HepG2 (cell line): ENCODE data around the gene LUC7L. TPM values are rescaled to one million over a fixed set of nuclear protein-coding genes. Genes with fewer than 3 reads are reported as not detected.

Source experiments
- KMT2B ChIP-seq: IDR thresholded peaks from 2 replicates; pipeline ENCODE4 v1.6.1; 2016; ENCODE audit warnings: missing genetic modification reagents, missing compliant biosample characterization
- MIER2 ChIP-seq: IDR thresholded peaks from 2 replicates; pipeline ENCODE4 v1.6.1; 2016; ENCODE audit warnings: missing biosample characterization, missing genetic modification reagents
- NONO ChIP-seq, 2 experiments: fragments of 450-650 bp in 1 of 2; sonication (generic) in 1 of 2; formaldehyde crosslinking in 1 of 2; IDR thresholded peaks in 1 of 2; conservative IDR thresholded peaks in 1 of 2; 2 replicates each; pipeline versions ENCODE4 v1.6.1 to v1.8.0; 2017 to 2022; ENCODE audit warnings: mild to moderate bottlenecking in 1 of 2, missing genetic modification reagents in 1 of 2, moderate library complexity in 1 of 2
- RFXANK ChIP-seq: IDR thresholded peaks from 2 replicates; pipeline ENCODE4 v1.6.1; 2016
- SP2 ChIP-seq: sonication (generic); formaldehyde crosslinking; IDR thresholded peaks from 2 replicates; pipeline ENCODE4 v1.5.1; 2020; ENCODE audit warnings: mild to moderate bottlenecking, missing genetic modification reagents
- ZBTB43 ChIP-seq: sonication (generic); formaldehyde crosslinking; conservative IDR thresholded peaks from 2 replicates; pipeline ENCODE4 v1.4.0; 2020; ENCODE audit warnings: missing genetic modification reagents
- ZNF142 ChIP-seq: sonication (generic); formaldehyde crosslinking; IDR thresholded peaks from 2 replicates; pipeline ENCODE4 v1.4.0; 2020; ENCODE audit warnings: missing genetic modification reagents
- ZNF784 ChIP-seq: sonication (generic); formaldehyde crosslinking; IDR thresholded peaks from 2 replicates; pipeline ENCODE4 v1.5.1; 2020; ENCODE audit warnings: missing genetic modification reagents, mild to moderate bottlenecking, borderline replicate concordance
- ZNF816 ChIP-seq: sonication (generic); formaldehyde crosslinking; IDR thresholded peaks from 2 replicates; pipeline ENCODE4 v1.8.0; 2022; ENCODE audit warnings: missing genetic modification reagents, mild to moderate bottlenecking, borderline replicate concordance
- ZNF879 ChIP-seq: sonication (generic); formaldehyde crosslinking; IDR thresholded peaks from 2 replicates; pipeline ENCODE4 v1.8.1; 2023; ENCODE audit warnings: missing genetic modification reagents
- polyA plus RNA-seq, 8 experiments: library from polyadenylated mRNA; depleted of rRNA in 3 of 8; stranded (reverse) in 7 of 8; unstranded in 1 of 8; fragments of >200 nt; fragmentation: Illumina TruSeq in 4 of 8; extraction: Trizol in 4 of 8; gene quantifications; 2 replicates each; pipeline versions ENCODE4 v1.2.1 to v1.2.3, GENCODE V29; 2011 to 2016; ENCODE audit warnings: low read depth in 4 of 8, missing spikeins in 1 of 8, mixed read lengths in 1 of 8; ENCODE audit not compliant: insufficient read depth in 1 of 8
- total RNA-seq, 5 experiments: library from RNA; depleted of rRNA; stranded (reverse); fragments of >200 nt; fragmentation: Illumina TruSeq; extraction: Trizol; gene quantifications; 2 replicates each; pipeline ENCODE4 v1.2.3, GENCODE V29; 2016; ENCODE audit warnings: low read depth in 1 of 5

LUC7L gene
- total and polyA plus RNA-seq, 2 of the 13 experiments (the other 11 are each of a cell fraction or from before 2014, with no cell fraction given), result 48.7 to 56.9 TPM

DNA sequence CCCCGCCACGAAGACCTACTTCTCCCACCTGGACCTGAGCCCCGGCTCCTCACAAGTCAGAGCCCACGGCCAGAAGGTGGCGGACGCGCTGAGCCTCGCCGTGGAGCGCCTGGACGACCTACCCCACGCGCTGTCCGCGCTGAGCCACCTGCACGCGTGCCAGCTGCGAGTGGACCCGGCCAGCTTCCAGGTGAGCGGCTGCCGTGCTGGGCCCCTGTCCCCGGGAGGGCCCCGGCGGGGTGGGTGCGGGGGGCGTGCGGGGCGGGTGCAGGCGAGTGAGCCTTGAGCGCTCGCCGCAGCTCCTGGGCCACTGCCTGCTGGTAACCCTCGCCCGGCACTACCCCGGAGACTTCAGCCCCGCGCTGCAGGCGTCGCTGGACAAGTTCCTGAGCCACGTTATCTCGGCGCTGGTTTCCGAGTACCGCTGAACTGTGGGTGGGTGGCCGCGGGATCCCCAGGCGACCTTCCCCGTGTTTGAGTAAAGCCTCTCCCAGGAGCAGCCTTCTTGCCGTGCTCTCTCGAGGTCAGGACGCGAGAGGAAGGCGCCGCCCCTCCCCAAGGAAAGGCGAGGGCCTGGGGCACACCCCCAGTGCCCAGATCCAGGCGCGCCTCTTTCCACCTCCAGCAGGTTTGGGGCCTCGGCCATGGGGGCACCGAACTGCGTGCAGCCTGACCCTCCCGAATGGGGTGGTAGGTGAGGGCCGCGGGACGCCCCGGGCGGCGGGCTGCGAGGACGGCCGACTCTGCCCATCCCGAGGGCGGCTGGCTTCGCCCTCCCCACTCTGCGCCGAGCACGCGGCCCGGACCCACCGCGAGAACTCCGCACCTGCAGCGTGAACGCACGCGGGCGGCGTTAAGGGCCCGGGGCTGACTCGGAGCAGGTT, 48.3 kb downstream of the LUC7L start (continued):
- 0 out of 2 replicates have a peak, but pooled peaks have one; percentile 45 for TF ChIP-seq RFXANK (CRISPR knock-in tag)
- TF ChIP-seq KMT2B (CRISPR knock-in tag), result peak; percentile 65; the same call in 1 of the 2 replicates
- peak; percentile 64; the same call in 1 of the 2 replicates for TF ChIP-seq MIER2
- no peak for TF ChIP-seq NONO (IDR thresholded peaks at IDR 0.05)
- peak; percentile 99 for TF ChIP-seq NONO (CRISPR knock-in tag; conservative IDR thresholded peaks at IDR 0.05)
- TF ChIP-seq ZBTB43 (CRISPR knock-in tag), result peak; percentile 96
- TF ChIP-seq ZNF879, result peak; percentile 98
- 0 out of 2 replicates have a peak, but pooled peaks have one; percentile 14 for TF ChIP-seq SP2
- peak; percentile 52; the same call in 1 of the 2 replicates for TF ChIP-seq ZNF816
- peak; percentile 98 for TF ChIP-seq ZNF784 (CRISPR knock-in tag)
- TF ChIP-seq ZNF142 (CRISPR knock-in tag), result peak; percentile 96
